ENCODE measurements around the gene RBBP5. TPM values are rescaled to one million over a fixed set of nuclear protein-coding genes. Genes with fewer than 3 reads are reported as not detected.

The RBBP5 gene
- total and polyA plus RNA-seq, 2 experiments from 2014 or later: 14.1 to 26.5 TPM

DNA sequence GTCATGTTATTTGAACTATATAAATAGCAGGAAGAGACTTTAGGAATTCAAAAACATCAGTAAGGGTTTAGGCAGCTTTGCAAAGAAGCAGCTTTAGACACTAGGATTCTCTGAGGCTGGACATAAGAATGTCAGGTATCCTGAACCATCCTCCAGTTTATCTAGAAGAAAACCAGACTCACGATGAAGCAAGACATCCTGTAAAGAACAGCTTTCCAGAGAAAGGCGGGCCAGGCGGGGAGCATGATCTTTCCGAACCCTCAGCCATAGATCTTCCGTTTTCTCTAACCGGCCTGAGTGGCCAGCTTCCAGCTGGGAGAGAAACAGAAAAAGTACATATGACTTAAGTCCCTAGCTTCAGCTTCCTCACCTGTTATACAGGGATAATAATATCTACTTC, 39.3 kb upstream of the RBBP5 start (continued):
- TF ChIP-seq, protein P1, sequence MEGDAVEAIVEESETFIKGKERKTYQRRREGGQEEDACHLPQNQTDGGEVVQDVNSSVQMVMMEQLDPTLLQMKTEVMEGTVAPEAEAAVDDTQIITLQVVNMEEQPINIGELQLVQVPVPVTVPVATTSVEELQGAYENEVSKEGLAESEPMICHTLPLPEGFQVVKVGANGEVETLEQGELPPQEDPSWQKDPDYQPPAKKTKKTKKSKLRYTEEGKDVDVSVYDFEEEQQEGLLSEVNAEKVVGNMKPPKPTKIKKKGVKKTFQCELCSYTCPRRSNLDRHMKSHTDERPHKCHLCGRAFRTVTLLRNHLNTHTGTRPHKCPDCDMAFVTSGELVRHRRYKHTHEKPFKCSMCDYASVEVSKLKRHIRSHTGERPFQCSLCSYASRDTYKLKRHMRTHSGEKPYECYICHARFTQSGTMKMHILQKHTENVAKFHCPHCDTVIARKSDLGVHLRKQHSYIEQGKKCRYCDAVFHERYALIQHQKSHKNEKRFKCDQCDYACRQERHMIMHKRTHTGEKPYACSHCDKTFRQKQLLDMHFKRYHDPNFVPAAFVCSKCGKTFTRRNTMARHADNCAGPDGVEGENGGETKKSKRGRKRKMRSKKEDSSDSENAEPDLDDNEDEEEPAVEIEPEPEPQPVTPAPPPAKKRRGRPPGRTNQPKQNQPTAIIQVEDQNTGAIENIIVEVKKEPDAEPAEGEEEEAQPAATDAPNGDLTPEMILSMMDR (conservative IDR thresholded peaks at IDR 0.05; ENCODE audit: low read depth in 2 of 2): no peak
- no peak for TF ChIP-seq CREB1 (CRISPR knock-in tag; IDR thresholded peaks at IDR 0.05; ENCODE audit: low read depth)
- TF ChIP-seq NANOG (IDR thresholded peaks at IDR 0.05; ENCODE audit: borderline replicate concordance): no peak

DNA sequence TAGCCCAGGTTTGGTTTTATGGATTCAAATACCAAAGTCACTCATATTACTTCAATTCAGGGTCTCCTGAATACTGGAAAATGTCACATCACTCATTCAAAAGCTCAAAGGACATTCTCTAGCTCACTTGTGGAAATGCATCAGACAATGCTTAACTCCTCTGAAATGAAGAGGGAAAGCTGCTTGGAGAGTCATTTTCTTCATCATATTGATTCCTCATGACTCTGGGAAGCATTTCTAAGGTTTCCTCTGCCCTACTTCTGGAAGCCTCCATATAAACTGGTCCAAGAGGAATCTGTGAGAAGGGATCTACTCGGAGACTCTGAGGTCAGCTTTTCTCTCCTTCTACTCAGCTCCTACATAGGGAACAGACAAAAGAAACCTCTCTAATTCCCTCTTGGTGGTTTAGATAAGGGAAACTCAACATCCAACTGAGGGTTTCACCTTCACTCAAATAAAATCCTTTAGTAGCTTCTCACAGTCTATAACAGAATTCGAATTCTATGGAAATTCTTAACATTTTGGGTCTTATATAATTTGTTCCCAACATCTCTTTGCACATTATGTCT, 36.4 kb upstream of the RBBP5 start:
- no peak for ATAC-seq
- H3K4me2 ChIP-seq: no peak overlapping the region
- no peak overlapping the region for H3K27ac ChIP-seq (ENCODE audit: low read depth)
- peaks cover 70% of the 10 kb centered on the region for H3K36me3 ChIP-seq (ENCODE audit: insufficient read depth)
- no peaks in the 10 kb centered on the region for H3F3A ChIP-seq (replicated peaks; ENCODE audit: low read depth)
- H2AFZ ChIP-seq: no peak overlapping the region
- H3K27ac Mint-ChIP-seq: no peak overlapping the region
- no peaks in the 10 kb centered on the region for H3K27me3 ChIP-seq (ENCODE audit: insufficient read depth)
- peaks cover 34% of the 10 kb centered on the region for H3K9me3 Mint-ChIP-seq
- H3K9me2 ChIP-seq (ENCODE audit: insufficient read depth): no peaks in the 10 kb centered on the region
- no peaks in the 10 kb centered on the region for H3K4me1 Mint-ChIP-seq
- no peaks in the 10 kb centered on the region for H3K4me1 ChIP-seq (ENCODE audit: insufficient read depth)
- peaks cover 5% of the 10 kb centered on the region for H3K27me3 Mint-ChIP-seq (ENCODE audit: insufficient read depth, low read depth, poor library complexity)
- no peaks in the 10 kb centered on the region for H3K79me2 ChIP-seq (replicated peaks; ENCODE audit: insufficient read depth)
- peaks cover 91% of the 10 kb centered on the region for H3K36me3 Mint-ChIP-seq (ENCODE audit: low read depth)
- no peak for DNase-seq (ENCODE audit: low spot score)
- no peak overlapping the region for H3K4me3 Mint-ChIP-seq
- H4K20me1 ChIP-seq (replicated peaks; ENCODE audit: insufficient read depth): no peaks in the 10 kb centered on the region
- no peak overlapping the region for H3K4me3 ChIP-seq
- TF ChIP-seq ZNF331 (CRISPR knock-in tag; IDR thresholded peaks at IDR 0.05; ENCODE audit: low read depth) (no peak), NANOG (IDR thresholded peaks at IDR 0.05; ENCODE audit: borderline replicate concordance) (no peak), JUNB (IDR thresholded peaks at IDR 0.05; ENCODE audit: unreplicated experiment) (no peak), REST (IDR thresholded peaks at IDR 0.05; ENCODE audit: unreplicated experiment) (no peak), CREB1 (CRISPR knock-in tag; IDR thresholded peaks at IDR 0.05; ENCODE audit: low read depth) (no peak), POLR2AphosphoS5 (IDR thresholded peaks at IDR 0.05; ENCODE audit: low read depth) (no peak), ZNF114 (CRISPR knock-in tag; IDR thresholded peaks at IDR 0.05) (no peak), STAT1 (IDR thresholded peaks at IDR 0.05; ENCODE audit: unreplicated experiment) (no peak)
- TF ChIP-seq, protein P1 (conservative IDR thresholded peaks at IDR 0.05; ENCODE audit: low read depth in 2 of 2): no peak
- TF ChIP-seq, protein P2, sequence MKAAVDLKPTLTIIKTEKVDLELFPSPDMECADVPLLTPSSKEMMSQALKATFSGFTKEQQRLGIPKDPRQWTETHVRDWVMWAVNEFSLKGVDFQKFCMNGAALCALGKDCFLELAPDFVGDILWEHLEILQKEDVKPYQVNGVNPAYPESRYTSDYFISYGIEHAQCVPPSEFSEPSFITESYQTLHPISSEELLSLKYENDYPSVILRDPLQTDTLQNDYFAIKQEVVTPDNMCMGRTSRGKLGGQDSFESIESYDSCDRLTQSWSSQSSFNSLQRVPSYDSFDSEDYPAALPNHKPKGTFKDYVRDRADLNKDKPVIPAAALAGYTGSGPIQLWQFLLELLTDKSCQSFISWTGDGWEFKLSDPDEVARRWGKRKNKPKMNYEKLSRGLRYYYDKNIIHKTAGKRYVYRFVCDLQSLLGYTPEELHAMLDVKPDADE (IDR thresholded peaks at IDR 0.05): no peak
